RWPE2 (cell line): ENCODE measurements around the gene NKD1.
"Not testable (repeated sequence)": the region's sequence is repeated elsewhere in the genome, so short reads cannot be mapped to it uniquely, and the experiment has no call there.

Experiments used
- ATAC-seq: fragments of 200-7000 bp; cut with Tn5 transposase; 3 replicates; pipeline ENCODE4 v1.9.1; 2021; ENCODE audit warnings: low read depth
- DNase-seq: peaks from one replicate; pipeline ENCODE4 v3.0.0-alpha.2; 2020; ENCODE audit warnings: low spot score
- H3K27ac ChIP-seq: fragments of 450-650 bp; 2 replicates; pipeline ENCODE4 v1.5.1; 2017; ENCODE audit warnings: mild to moderate bottlenecking; ENCODE audit not compliant: poor library complexity, severe bottlenecking
- H3K27me3 ChIP-seq: fragments of 250-450 bp; sonication (Bioruptor Pico); 2 replicates; pipeline ENCODE4 v1.5.1; 2021; ENCODE audit warnings: mild to moderate bottlenecking, moderate library complexity; ENCODE audit not compliant: insufficient read depth, poor library complexity, severe bottlenecking
- H3K36me3 ChIP-seq: fragments of 250-450 bp; sonication (Bioruptor Pico); 2 replicates; pipeline ENCODE4 v1.5.1; 2020; ENCODE audit warnings: low read depth, mild to moderate bottlenecking, moderate library complexity
- H3K4me1 ChIP-seq: fragments of 250-450 bp; sonication (Bioruptor Pico); 2 replicates; pipeline ENCODE4 v1.5.1; 2021; ENCODE audit warnings: mild to moderate bottlenecking, moderate library complexity; ENCODE audit not compliant: insufficient read depth, poor library complexity, severe bottlenecking
- H3K4me3 ChIP-seq: fragments of 250-450 bp; sonication (Bioruptor Pico); 2 replicates; pipeline ENCODE4 v1.5.1; 2021; ENCODE audit warnings: mild to moderate bottlenecking, moderate library complexity; ENCODE audit not compliant: severe bottlenecking
- H3K9me3 ChIP-seq: fragments of 250-450 bp; sonication (Bioruptor Pico); 2 replicates; pipeline ENCODE4 v1.5.1; 2021; ENCODE audit warnings: mild to moderate bottlenecking, moderate library complexity; ENCODE audit not compliant: severe bottlenecking
- TF ChIP-seq, protein P1 (sequence below): fragments of 450-650 bp; IDR thresholded peaks from one replicate; pipeline ENCODE4 v1.5.1; 2017; ENCODE audit warnings: mild to moderate bottlenecking, moderate library complexity; ENCODE audit not compliant: poor library complexity, severe bottlenecking

The NKD1 gene

DNA sequence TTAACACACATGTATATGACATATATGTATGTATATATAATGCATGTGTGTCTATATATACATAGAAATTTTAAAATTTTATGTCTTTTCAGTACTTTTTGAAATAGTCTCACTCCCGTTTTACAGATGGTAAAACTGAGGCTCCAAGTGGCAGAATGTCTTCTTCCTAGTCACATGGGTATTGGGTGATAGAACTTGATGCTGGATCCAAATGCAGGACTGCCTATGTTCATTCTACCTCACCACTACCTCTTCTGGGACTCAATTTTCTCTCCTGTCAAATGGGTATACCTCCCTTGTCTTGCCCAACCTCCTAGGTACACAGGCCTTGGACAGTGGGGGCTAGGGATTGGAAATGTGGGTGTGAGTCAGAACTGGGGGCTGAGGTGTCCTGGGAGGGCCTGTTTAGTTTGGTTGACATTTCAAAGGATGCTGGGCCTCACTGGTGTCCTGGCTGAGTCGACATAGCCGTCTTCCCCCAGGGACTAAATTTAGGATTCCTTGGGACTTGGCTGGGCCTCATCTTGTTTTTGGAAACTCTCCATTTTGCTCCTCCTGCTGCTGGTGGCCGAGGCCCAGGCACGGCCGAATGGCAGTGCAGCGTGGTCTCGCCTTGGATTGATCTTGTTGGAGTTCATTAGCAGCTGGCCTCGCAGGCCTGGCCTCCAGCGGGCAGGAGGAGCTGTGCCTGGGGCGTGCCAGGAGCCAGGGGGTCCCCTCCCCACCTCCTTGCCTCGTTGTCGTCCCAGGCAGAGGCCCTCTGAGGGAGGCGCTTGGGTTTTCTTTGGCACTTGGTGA lies 25.9 kb downstream of the NKD1 start:
- TF ChIP-seq, protein P1, sequence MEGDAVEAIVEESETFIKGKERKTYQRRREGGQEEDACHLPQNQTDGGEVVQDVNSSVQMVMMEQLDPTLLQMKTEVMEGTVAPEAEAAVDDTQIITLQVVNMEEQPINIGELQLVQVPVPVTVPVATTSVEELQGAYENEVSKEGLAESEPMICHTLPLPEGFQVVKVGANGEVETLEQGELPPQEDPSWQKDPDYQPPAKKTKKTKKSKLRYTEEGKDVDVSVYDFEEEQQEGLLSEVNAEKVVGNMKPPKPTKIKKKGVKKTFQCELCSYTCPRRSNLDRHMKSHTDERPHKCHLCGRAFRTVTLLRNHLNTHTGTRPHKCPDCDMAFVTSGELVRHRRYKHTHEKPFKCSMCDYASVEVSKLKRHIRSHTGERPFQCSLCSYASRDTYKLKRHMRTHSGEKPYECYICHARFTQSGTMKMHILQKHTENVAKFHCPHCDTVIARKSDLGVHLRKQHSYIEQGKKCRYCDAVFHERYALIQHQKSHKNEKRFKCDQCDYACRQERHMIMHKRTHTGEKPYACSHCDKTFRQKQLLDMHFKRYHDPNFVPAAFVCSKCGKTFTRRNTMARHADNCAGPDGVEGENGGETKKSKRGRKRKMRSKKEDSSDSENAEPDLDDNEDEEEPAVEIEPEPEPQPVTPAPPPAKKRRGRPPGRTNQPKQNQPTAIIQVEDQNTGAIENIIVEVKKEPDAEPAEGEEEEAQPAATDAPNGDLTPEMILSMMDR = no peak
- ATAC-seq (no peak), DNase-seq (no peak)
- Histone ChIP-seq H3K36me3 (no peaks in the 10 kb centered on the region), H3K4me1 (no peaks in the 10 kb centered on the region), H3K9me3 (no peaks in the 10 kb centered on the region), H3K27me3 (no peaks in the 10 kb centered on the region), H3K4me3 (no peak overlapping the region), H3K27ac (no peak overlapping the region)

DNA sequence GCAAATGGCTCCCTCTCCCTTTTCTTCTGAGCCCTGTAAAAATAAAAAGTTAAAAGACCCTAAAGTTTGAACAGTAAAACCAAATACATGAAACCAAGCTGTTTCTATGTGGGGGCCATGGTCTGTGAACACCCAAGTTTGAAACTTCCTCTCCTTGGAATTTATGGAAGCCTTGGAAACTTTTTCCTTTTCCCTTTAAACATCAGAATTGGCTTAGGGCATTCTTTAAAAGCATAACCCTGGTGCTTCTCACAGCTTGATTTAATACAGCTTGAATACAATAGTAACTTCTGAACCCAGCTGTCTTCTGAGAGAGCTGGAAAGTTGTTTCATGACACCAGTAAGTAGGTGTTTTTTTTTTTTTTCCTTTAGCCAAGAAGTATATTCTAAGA lies 26.5 kb downstream of the NKD1 start:
- H3K4me3 ChIP-seq = no peak overlapping the region
- no peaks in the 10 kb centered on the region for H3K4me1 ChIP-seq
- ATAC-seq = no peak
- no peaks in the 10 kb centered on the region for H3K9me3 ChIP-seq
- TF ChIP-seq, protein P1 = no peak
- no peak overlapping the region for H3K27ac ChIP-seq
- H3K36me3 ChIP-seq = no peaks in the 10 kb centered on the region
- no peak for DNase-seq
- H3K27me3 ChIP-seq = no peaks in the 10 kb centered on the region

GRCh38 chr16:50575743-50576142 lies 27.5 kb downstream of the NKD1 start:
- H3K27me3 ChIP-seq = no peaks in the 10 kb centered on the region
- no peaks in the 10 kb centered on the region for H3K36me3 ChIP-seq
- H3K27ac ChIP-seq = no peak overlapping the region
- H3K9me3 ChIP-seq = no peaks in the 10 kb centered on the region
- DNase-seq (no peak), ATAC-seq (no peak)
- no peak overlapping the region for H3K4me3 ChIP-seq
- H3K4me1 ChIP-seq = no peaks in the 10 kb centered on the region
- TF ChIP-seq, protein P1 = no peak

- ATAC-seq = no peak; the same call in 2 of the 3 replicates
- Histone ChIP-seq H3K9me3 (no peaks in the 10 kb centered on the region), H3K4me3 (no peak overlapping the region), H3K4me1 (no peaks in the 10 kb centered on the region), H3K36me3 (no peaks in the 10 kb centered on the region), H3K27me3 (no peaks in the 10 kb centered on the region), H3K27ac (no peak overlapping the region)
- DNase-seq = no peak
- TF ChIP-seq, protein P1 = no peak
Observed at GRCh38 chr16:50576403-50577113, 28.4 kb downstream of the NKD1 start.

- TF ChIP-seq, protein P1 = no peak
- no peaks in the 10 kb centered on the region for H3K36me3 ChIP-seq
- no peaks in the 10 kb centered on the region for H3K9me3 ChIP-seq
- H3K4me3 ChIP-seq = no peak overlapping the region
- ATAC-seq (0 out of 3 replicates have a peak, but pooled peaks have one; percentile 48), DNase-seq (no peak)
- no peak overlapping the region for H3K27ac ChIP-seq
- no peaks in the 10 kb centered on the region for H3K4me1 ChIP-seq
- H3K27me3 ChIP-seq = no peaks in the 10 kb centered on the region
Observed at GRCh38 chr16:50578137-50578536, 29.9 kb downstream of the NKD1 start.

DNA sequence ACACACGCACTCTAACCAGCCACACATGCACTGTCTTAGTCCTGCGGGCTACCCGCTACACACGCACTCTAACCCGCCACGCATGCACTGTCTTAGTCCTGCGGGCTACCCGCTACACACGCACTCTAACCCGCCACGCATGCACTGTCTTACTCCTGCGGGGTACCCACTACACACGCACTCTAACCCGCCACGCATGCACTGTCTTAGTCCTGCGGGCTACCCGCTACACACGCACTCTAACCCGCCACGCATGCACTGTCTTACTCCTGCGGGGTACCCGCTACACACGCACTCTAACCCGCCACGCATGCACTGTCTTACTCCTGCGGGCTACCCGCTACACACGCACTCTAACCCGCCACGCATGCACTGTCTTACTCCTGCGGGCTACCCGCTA lies 31.2 kb downstream of the NKD1 start:
- H3K27me3 ChIP-seq, DNase-seq, H3K4me1 ChIP-seq, H3K9me3 ChIP-seq, H3K27ac ChIP-seq, H3K4me3 ChIP-seq, ATAC-seq, H3K36me3 ChIP-seq: not testable (repeated sequence)
